Effector memory CD4-positive, alpha-beta T cell (primary cell): Measurements from ENCODE around the gene GALNT2.

ENCODE experiments used
- DNase-seq, 3 donors: peaks; one replicate each; pipeline ENCODE4 v3.0.0-alpha.2; 2020
- H3K27ac ChIP-seq: 2 replicates; pipeline ENCODE4 v1.7.0; 2013; ENCODE audit warnings: mild to moderate bottlenecking, low read length, moderate library complexity; ENCODE audit not compliant: insufficient read depth, poor library complexity, severe bottlenecking
- H3K27me3 ChIP-seq: replicated peaks from 2 replicates; pipeline ENCODE4 v1.7.0; 2013; ENCODE audit warnings: mild to moderate bottlenecking, low read length; ENCODE audit not compliant: insufficient read depth, control insufficient read depth, poor library complexity, severe bottlenecking
- H3K36me3 ChIP-seq: 2 replicates; pipeline ENCODE4 v1.7.0; 2013; ENCODE audit warnings: mild to moderate bottlenecking, low read length, moderate library complexity; ENCODE audit not compliant: control insufficient read depth, insufficient read depth
- H3K4me1 ChIP-seq: 2 replicates; pipeline ENCODE4 v1.7.0; 2013; ENCODE audit warnings: low read length, mild to moderate bottlenecking; ENCODE audit not compliant: control insufficient read depth, insufficient read depth, poor library complexity, severe bottlenecking
- H3K4me3 ChIP-seq: 2 replicates; pipeline ENCODE4 v1.7.0; 2013; ENCODE audit warnings: low read length, low read depth, mild to moderate bottlenecking; ENCODE audit not compliant: insufficient read depth, poor library complexity, severe bottlenecking
- H3K9me3 ChIP-seq: 2 replicates; pipeline ENCODE4 v1.7.0; 2013; ENCODE audit warnings: mild to moderate bottlenecking, low read length, moderate library complexity; ENCODE audit not compliant: control insufficient read depth

GALNT2 gene

DNA sequence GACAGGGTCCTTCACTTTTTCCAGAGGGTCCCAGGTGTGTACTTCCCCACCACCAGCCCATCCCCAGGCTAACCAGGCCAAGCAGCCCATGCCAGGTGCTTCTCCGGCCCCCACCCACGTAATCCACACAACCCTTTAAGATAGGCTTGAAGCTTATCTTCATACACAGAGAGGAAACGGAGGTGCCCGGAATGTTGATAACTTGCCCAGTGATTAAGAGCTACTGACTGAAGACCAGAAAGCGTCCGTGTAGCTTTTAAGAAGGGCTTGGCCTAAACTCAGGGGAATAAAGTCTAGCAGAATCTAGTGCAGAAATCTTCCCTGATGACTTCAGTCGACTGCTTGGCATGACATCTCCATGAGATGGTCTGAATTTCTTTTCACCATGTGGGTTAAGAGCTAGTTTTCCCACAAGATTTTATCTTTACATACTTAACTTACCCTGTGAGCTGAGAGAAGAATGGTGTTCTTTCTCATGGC lies 138.7 kb downstream of the GALNT2 start:
- DNase-seq, result no peak
- H3K27ac ChIP-seq, result no peak overlapping the region
- no peaks in the 10 kb centered on the region for H3K27me3 ChIP-seq
- H3K9me3 ChIP-seq, result no peaks in the 10 kb centered on the region
- peaks cover 9% of the 10 kb centered on the region for H3K36me3 ChIP-seq
- no peak overlapping the region for H3K4me3 ChIP-seq
- H3K4me1 ChIP-seq, result no peaks in the 10 kb centered on the region

GRCh38 chr1:230206207-230206606 lies 139.2 kb downstream of the GALNT2 start:
- H3K4me3 ChIP-seq, result no peak overlapping the region
- H3K4me1 ChIP-seq, result no peaks in the 10 kb centered on the region
- H3K9me3 ChIP-seq, result no peaks in the 10 kb centered on the region
- H3K27ac ChIP-seq, result no peak overlapping the region
- DNase-seq, result no peak
- peaks cover 9% of the 10 kb centered on the region for H3K36me3 ChIP-seq
- H3K27me3 ChIP-seq, result no peaks in the 10 kb centered on the region

DNA sequence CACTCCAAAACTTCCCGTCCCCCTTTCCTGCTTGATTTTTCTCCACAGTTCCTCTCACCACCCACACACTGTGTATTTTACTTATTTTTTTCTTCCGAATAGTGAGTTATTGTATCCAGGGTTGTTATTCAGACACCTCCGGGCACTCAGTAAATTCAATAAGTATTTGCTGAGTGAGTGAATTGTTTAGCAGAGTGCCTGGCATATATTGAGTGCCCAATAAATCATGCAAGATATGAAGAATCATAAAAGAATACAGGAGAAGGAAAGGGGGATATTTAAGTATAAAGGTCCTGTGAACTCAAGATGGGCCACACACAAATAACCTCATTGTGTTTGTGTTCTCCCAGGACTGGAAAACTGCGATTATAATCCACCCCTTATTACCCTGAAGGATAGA lies 139.9 kb downstream of the GALNT2 start:
- DNase-seq, result no peak
- peaks cover 9% of the 10 kb centered on the region for H3K36me3 ChIP-seq
- H3K4me3 ChIP-seq, result no peak overlapping the region
- H3K9me3 ChIP-seq, result no peaks in the 10 kb centered on the region
- no peaks in the 10 kb centered on the region for H3K4me1 ChIP-seq
- no peaks in the 10 kb centered on the region for H3K27me3 ChIP-seq
- H3K27ac ChIP-seq, result no peak overlapping the region

GRCh38 chr1:230207598-230207997 lies 140.6 kb downstream of the GALNT2 start:
- Histone ChIP-seq H3K4me3 (no peak overlapping the region), H3K36me3 (peaks cover 7% of the 10 kb centered on the region), H3K27me3 (no peaks in the 10 kb centered on the region), H3K4me1 (no peaks in the 10 kb centered on the region), H3K9me3 (no peaks in the 10 kb centered on the region), H3K27ac (no peak overlapping the region)
- DNase-seq, result no peak

DNA sequence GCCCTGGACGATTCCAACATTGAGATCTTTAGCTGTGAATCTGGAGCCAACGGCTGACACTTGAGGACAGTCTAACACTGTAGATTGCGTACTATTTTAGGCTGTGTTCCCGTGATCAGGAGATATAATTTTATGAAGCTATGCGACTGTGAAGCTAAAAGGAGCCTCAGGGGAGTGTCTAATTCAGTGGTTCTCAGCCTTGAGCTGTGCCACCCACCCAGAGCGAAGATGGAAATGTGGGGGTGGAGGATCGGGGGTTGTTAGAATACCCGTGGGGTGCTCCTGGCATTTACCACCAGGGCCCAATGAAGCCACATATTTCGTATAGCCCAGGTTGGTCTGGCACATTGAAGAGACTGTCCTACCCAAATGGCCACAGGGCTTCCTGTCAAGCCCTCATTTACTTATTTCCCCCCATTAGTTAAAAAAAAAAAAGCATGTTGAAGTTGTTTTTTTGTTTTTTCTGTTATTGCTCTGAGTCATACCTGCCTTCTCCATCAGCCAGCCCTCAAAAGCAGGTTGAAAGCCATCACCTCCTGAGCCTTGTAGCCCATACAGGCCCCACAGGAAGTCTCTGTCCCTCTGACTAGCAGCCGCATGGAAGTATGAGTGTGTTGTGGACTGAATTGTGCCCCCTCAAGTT lies 141.7 kb downstream of the GALNT2 start:
- Histone ChIP-seq H3K36me3 (no peaks in the 10 kb centered on the region), H3K27ac (no peak overlapping the region), H3K9me3 (no peaks in the 10 kb centered on the region), H3K27me3 (no peaks in the 10 kb centered on the region), H3K4me3 (no peak overlapping the region), H3K4me1 (no peaks in the 10 kb centered on the region)
- no peak for DNase-seq

DNA sequence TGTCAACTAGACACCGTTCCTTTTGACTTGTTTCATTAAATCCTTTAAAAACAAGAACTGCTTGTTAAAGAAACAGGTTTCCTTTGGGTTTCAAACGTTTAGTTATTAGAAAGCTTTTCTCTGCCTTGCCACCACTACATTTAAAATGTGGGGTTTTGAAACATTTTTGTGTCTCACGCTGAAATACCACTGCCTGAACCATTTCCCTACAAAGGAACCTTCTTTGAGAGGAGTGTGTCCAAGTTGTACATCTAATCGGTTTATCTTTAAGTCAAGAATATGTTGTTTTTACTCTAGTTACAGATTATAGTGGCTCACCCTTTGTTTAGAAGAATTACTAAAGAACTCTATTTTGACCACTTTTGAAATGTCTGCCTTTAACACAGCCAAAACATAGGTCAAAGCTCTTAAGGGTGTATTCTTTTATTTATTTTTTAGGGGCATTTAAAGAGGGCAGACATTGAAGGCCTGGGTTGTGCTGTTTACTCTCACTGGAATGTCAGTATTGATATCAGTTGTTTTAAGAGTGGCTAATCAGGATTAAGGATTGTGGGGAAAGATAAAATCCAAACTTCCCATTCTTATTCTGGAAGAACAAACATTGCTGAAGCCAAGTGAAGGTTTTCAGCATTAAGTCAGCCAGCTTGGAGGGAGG lies 143.4 kb downstream of the GALNT2 start:
- Histone ChIP-seq H3K27ac (no peak overlapping the region), H3K9me3 (no peaks in the 10 kb centered on the region), H3K27me3 (no peaks in the 10 kb centered on the region), H3K4me1 (no peaks in the 10 kb centered on the region), H3K4me3 (no peak overlapping the region), H3K36me3 (no peaks in the 10 kb centered on the region)
- no peak for DNase-seq

GRCh38 chr1:230210981-230211336 lies 143.9 kb downstream of the GALNT2 start:
- Histone ChIP-seq H3K9me3 (no peaks in the 10 kb centered on the region), H3K4me1 (no peaks in the 10 kb centered on the region), H3K36me3 (no peaks in the 10 kb centered on the region), H3K4me3 (no peak overlapping the region), H3K27ac (no peak overlapping the region), H3K27me3 (no peaks in the 10 kb centered on the region)
- DNase-seq, result no peak

DNA sequence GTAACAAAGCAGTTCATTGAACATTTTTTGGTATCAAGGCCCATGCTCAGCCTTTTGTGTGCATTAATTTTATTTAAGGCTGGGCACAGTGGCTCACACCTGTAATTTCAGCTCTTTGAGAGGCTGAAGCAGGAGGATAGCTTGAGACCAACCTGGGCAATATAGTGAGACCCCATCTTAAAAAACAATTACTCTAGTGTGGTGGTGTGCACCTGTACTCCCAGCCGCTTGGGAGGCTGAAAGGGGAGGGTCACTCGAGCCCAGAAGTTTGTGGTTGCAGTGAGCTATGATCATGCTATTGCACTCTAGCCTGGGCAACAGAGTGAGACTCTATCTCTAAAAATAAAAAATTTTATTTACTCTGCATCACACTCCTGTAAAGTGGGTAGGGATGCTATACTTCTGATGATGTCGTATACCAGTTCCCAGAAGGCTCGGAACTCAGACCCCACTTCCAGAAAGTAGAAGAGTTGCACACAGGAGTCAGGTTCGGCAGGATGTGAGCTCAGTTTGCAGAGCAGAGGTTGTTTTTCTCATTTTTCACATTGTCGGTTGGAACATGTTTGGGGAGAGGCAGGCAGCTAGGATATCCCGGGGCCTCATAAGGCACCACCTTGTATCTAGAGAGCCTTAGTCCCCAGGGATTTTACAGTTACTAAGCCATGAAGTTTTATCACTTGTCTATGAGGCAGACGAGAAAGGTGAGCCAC lies 144.6 kb downstream of the GALNT2 start:
- no peaks in the 10 kb centered on the region for H3K27me3 ChIP-seq
- H3K4me1 ChIP-seq, result no peaks in the 10 kb centered on the region
- no peaks in the 10 kb centered on the region for H3K36me3 ChIP-seq
- H3K9me3 ChIP-seq, result no peaks in the 10 kb centered on the region
- no peak overlapping the region for H3K27ac ChIP-seq
- no peak overlapping the region for H3K4me3 ChIP-seq
- DNase-seq, result no peak

GRCh38 chr1:230212405-230212936 lies 145.4 kb downstream of the GALNT2 start:
- Histone ChIP-seq H3K36me3 (no peaks in the 10 kb centered on the region), H3K9me3 (no peaks in the 10 kb centered on the region), H3K4me1 (no peaks in the 10 kb centered on the region), H3K27me3 (no peaks in the 10 kb centered on the region), H3K4me3 (no peak overlapping the region), H3K27ac (no peak overlapping the region)
- no peak for DNase-seq

DNA sequence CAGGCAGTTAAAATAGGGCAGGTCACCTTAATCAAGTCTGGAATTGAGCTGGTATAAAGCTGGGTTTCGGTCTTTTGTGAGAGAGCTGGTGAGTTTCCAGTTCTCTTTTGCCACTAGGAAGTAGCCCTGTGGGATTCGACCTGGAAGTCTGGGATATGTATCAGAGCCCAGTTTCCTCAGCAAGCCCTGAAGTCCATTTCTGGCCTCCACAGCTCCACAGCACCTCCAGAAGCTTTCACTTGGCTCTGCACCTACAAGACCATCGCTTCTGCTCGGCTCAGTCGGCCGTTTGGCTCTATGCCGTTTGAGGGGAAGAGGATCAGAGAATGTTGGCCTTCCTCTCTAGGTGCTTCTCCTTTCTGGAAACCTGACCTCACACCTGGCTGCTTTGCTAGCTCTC lies 148.0 kb downstream of the GALNT2 start:
- Histone ChIP-seq H3K9me3 (no peaks in the 10 kb centered on the region), H3K36me3 (no peaks in the 10 kb centered on the region), H3K4me1 (no peaks in the 10 kb centered on the region), H3K4me3 (no peak overlapping the region), H3K27me3 (no peaks in the 10 kb centered on the region), H3K27ac (no peak overlapping the region)
- DNase-seq, result no peak
